Tongue (tissue), 2 donors: ENCODE results near the gene NDUFB10. TPM values are rescaled to one million over a fixed set of nuclear protein-coding genes. Genes with fewer than 3 reads are reported as not detected.
A peak's percentile ranks its signal among the peaks of the same experiment; 100 is the strongest.
"Not testable (repeated sequence)": the region's sequence is repeated elsewhere in the genome, so short reads cannot be mapped to it uniquely, and the experiment has no call there.

Experiments
- DNase-seq: peaks from one replicate; pipeline ENCODE4 v3.0.0-alpha.2; 2015
- total RNA-seq: library from RNA; depleted of rRNA; stranded (reverse); fragments of >200 nt; gene quantifications from one replicate; pipeline ENCODE4 v1.2.3, GENCODE V29; 2014

Gene NDUFB10
- total RNA-seq, 1 donor from 2014 or later = 155 TPM

- no peak for DNase-seq
Measured at GRCh38 chr16:1946495-1947368, 12.6 kb upstream of the NDUFB10 start.

GRCh38 chr16:1947369-1947670 lies 12.0 kb upstream of the NDUFB10 start:
- no peak for DNase-seq

GRCh38 chr16:1949507-1949906 lies 9.8 kb upstream of the NDUFB10 start:
- DNase-seq = no peak

GRCh38 chr16:1950047-1950446 lies 9.3 kb upstream of the NDUFB10 start:
- DNase-seq = peak; percentile 33

GRCh38 chr16:1950559-1950958 lies 8.8 kb upstream of the NDUFB10 start:
- DNase-seq = no peak

GRCh38 chr16:1953734-1954133 lies 5.6 kb upstream of the NDUFB10 start:
- no peak for DNase-seq

- DNase-seq = not testable (repeated sequence)
Measured at GRCh38 chr16:1957434-1958142, 1.8 kb upstream of the NDUFB10 start.

- not testable (repeated sequence) for DNase-seq
Measured at GRCh38 chr16:1958143-1958491, 1.2 kb upstream of the NDUFB10 start.

- DNase-seq = no peak
Measured at GRCh38 chr16:1958715-1959268, 546 bp upstream of the NDUFB10 start.

- peak; percentile 37 for DNase-seq
Measured at GRCh38 chr16:1960665-1961630, 1.6 kb downstream of the NDUFB10 start.

- DNase-seq = no peak
Measured at GRCh38 chr16:1961651-1962067, 2.3 kb downstream of the NDUFB10 start.

GRCh38 chr16:1962161-1963153 lies 3.1 kb downstream of the NDUFB10 start:
- not testable (repeated sequence) for DNase-seq

GRCh38 chr16:1963806-1964505 lies 4.6 kb downstream of the NDUFB10 start:
- peak; percentile 57 for DNase-seq

GRCh38 chr16:1964506-1965395 lies 5.4 kb downstream of the NDUFB10 start, which contains the start of gene RPS2:
Gene RPS2 (minus strand): TSS chr16:1964826. CDS start chr16:1964625, 201 bp downstream.
- peak; percentile 100 for DNase-seq

- no peak for DNase-seq
Measured at GRCh38 chr16:1965396-1966001, 6.2 kb downstream of the NDUFB10 start.

GRCh38 chr16:1966460-1966859 lies 7.1 kb downstream of the NDUFB10 start, which contains the start of gene RNF151:
Gene RNF151 (plus strand): TSS chr16:1966856. CDS start chr16:1966882, 26 bp downstream.
- DNase-seq = no peak

- DNase-seq = no peak
Measured at GRCh38 chr16:1968146-1968953, 9.0 kb downstream of the NDUFB10 start.
